ENCODE results near the gene ALDH1A2. TPM values are rescaled to one million over a fixed set of nuclear protein-coding genes. Genes with fewer than 3 reads are reported as not detected.

The ALDH1A2 gene
- polyA plus RNA-seq, 4 donors: 0.45 to 2.5 (median 0.97) TPM; not detected in 1

- peaks cover 0 to 3% (median 0%) of the 10 kb centered on the region in 3 donors for H3K27me3 ChIP-seq (ENCODE audit: control insufficient read depth in 3 of 3, insufficient read depth in 3 of 3, low read length in 3 of 3)
- H3K36me3 ChIP-seq (ENCODE audit: control insufficient read depth in 3 of 3, insufficient read depth in 2 of 3, low read depth in 1 of 3, low read length in 3 of 3): no peaks in the 10 kb centered on the region
- FAIRE-seq (no peak), DNase-seq (no peak)
- WGBS, 3 donors: 68 to 74% (median 73%) methylated on average over 8 of the region's 8 CpGs
- H3K4me3 ChIP-seq (ENCODE audit: low read depth in 1 of 3, low read length in 3 of 3): no peak overlapping the region
- H3K27ac ChIP-seq (ENCODE audit: low read depth in 1 of 3, low read length in 2 of 3): no peak overlapping the region
- H3K4me1 ChIP-seq (ENCODE audit: control insufficient read depth in 3 of 3, insufficient read depth in 2 of 3, low read depth in 1 of 3, low read length in 2 of 3): peaks cover 0 to 2% (median 0%) of the 10 kb centered on the region in 3 donors
- H3K9me3 ChIP-seq (ENCODE audit: control insufficient read depth in 2 of 2, insufficient read depth in 1 of 2, low read depth in 1 of 2, low read length in 1 of 2): no peaks in the 10 kb centered on the region
Observed at GRCh38 chr15:57917998-57918397, 147.5 kb downstream of the ALDH1A2 start.

DNA sequence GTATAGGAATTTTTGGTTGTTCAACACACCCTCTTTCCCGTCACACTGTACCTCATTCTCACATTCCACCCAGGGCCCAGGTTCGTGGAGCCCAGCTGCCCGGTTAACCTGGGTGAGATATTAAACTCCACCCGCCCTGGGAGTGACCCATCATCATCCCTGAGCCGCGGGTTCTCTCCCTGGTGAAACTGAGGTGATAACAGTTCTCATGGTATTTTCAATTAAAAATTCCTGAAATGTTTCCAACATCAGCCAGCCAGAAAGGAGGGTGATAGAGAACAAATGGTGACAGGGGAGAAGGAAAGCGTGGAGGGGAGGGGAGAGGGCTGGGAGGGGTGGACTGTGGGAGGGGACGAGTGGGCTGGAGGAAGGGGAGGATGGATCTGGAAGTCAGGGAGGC, 148.8 kb downstream of the ALDH1A2 start:
- Histone ChIP-seq H3K4me1 (ENCODE audit: control insufficient read depth in 3 of 3, insufficient read depth in 2 of 3, low read depth in 1 of 3, low read length in 2 of 3) (peaks cover 0 to 2% (median 0%) of the 10 kb centered on the region in 3 donors), H3K36me3 (ENCODE audit: control insufficient read depth in 3 of 3, insufficient read depth in 2 of 3, low read depth in 1 of 3, low read length in 3 of 3) (no peaks in the 10 kb centered on the region), H3K27ac (ENCODE audit: low read depth in 1 of 3, low read length in 2 of 3) (no peak overlapping the region), H3K27me3 (ENCODE audit: control insufficient read depth in 3 of 3, insufficient read depth in 3 of 3, low read length in 3 of 3) (peaks cover 0 to 3% (median 0%) of the 10 kb centered on the region in 3 donors), H3K9me3 (ENCODE audit: control insufficient read depth in 2 of 2, insufficient read depth in 1 of 2, low read depth in 1 of 2, low read length in 1 of 2) (no peaks in the 10 kb centered on the region), H3K4me3 (ENCODE audit: low read depth in 1 of 3, low read length in 3 of 3) (no peak overlapping the region)
- FAIRE-seq (no peak), DNase-seq (no peak)
- WGBS, 3 donors: 56 to 71% (median 60%) methylated on average over 8 of the region's 8 CpGs

GRCh38 chr15:57915827-57916531, 149.5 kb downstream of the ALDH1A2 start:
- DNase-seq (no peak), FAIRE-seq (no peak)
- 86 to 92% (median 86%) methylated on average over 15 of the region's 15 CpGs for WGBS, 3 donors
- Histone ChIP-seq H3K27ac (ENCODE audit: low read depth in 1 of 3, low read length in 2 of 3) (no peak overlapping the region), H3K9me3 (ENCODE audit: control insufficient read depth in 2 of 2, insufficient read depth in 1 of 2, low read depth in 1 of 2, low read length in 1 of 2) (no peaks in the 10 kb centered on the region), H3K4me1 (ENCODE audit: control insufficient read depth in 3 of 3, insufficient read depth in 2 of 3, low read depth in 1 of 3, low read length in 2 of 3) (no peaks in the 10 kb centered on the region), H3K27me3 (ENCODE audit: control insufficient read depth in 3 of 3, insufficient read depth in 3 of 3, low read length in 3 of 3) (peaks cover 0 to 3% (median 0%) of the 10 kb centered on the region in 3 donors), H3K36me3 (ENCODE audit: control insufficient read depth in 3 of 3, insufficient read depth in 2 of 3, low read depth in 1 of 3, low read length in 3 of 3) (no peaks in the 10 kb centered on the region), H3K4me3 (ENCODE audit: low read depth in 1 of 3, low read length in 3 of 3) (no peak overlapping the region)

DNA sequence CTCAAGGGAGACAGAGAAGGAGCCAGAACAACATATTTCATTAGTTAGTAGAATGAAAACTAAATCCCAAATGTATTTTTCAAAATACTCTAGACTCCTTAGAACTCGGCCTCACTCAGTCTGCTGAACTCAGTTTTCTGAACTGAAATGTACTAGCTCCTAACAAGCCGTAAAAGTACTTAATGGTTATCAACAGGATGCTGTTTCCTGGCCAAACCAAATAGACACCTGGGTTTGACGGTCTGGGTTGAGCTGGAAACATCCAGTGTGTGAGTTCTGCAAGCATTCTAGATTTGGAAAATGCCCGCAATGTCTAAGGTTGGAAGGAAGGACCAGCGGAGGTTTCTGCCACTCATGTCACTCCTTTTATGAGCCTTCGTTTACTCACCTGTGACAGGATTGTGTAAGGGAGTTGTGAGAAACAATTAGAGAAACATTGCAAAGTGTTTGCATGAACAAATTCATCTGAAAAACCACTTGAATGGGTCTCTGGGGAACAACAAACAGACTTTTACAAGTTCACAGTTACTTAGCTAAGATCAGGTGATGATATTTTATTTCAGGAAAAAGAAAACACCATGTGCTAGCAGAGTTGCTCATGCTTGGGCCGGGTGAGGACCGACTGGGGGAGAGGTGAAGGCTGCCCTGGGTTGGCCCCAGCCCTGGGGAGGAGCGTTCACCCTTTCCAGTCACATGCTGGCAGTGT, 151.0 kb downstream of the ALDH1A2 start:
- H3K4me3 ChIP-seq (ENCODE audit: low read depth in 1 of 3, low read length in 3 of 3): no peak overlapping the region
- H3K27ac ChIP-seq (ENCODE audit: low read depth in 1 of 3, low read length in 2 of 3): no peak overlapping the region
- 60 to 76% (median 65%) methylated on average over 9 of the region's 9 CpGs for WGBS, 3 donors
- no peak for DNase-seq
- no peaks in the 10 kb centered on the region for H3K4me1 ChIP-seq (ENCODE audit: control insufficient read depth in 3 of 3, insufficient read depth in 2 of 3, low read depth in 1 of 3, low read length in 2 of 3)
- H3K27me3 ChIP-seq (ENCODE audit: control insufficient read depth in 3 of 3, insufficient read depth in 3 of 3, low read length in 3 of 3): peaks cover 0 to 3% (median 0%) of the 10 kb centered on the region in 3 donors
- H3K9me3 ChIP-seq (ENCODE audit: control insufficient read depth in 2 of 2, insufficient read depth in 1 of 2, low read depth in 1 of 2, low read length in 1 of 2): no peaks in the 10 kb centered on the region
- no peak for FAIRE-seq
- H3K36me3 ChIP-seq (ENCODE audit: control insufficient read depth in 3 of 3, insufficient read depth in 2 of 3, low read depth in 1 of 3, low read length in 3 of 3): no peaks in the 10 kb centered on the region

GRCh38 chr15:57911247-57911646, 154.3 kb downstream of the ALDH1A2 start:
- Histone ChIP-seq H3K4me1 (ENCODE audit: control insufficient read depth in 3 of 3, insufficient read depth in 2 of 3, low read depth in 1 of 3, low read length in 2 of 3) (no peaks in the 10 kb centered on the region), H3K27me3 (ENCODE audit: control insufficient read depth in 3 of 3, insufficient read depth in 3 of 3, low read length in 3 of 3) (peaks cover 0 to 8% (median 0%) of the 10 kb centered on the region in 3 donors), H3K36me3 (ENCODE audit: control insufficient read depth in 3 of 3, insufficient read depth in 2 of 3, low read depth in 1 of 3, low read length in 3 of 3) (no peaks in the 10 kb centered on the region), H3K9me3 (ENCODE audit: control insufficient read depth in 2 of 2, insufficient read depth in 1 of 2, low read depth in 1 of 2, low read length in 1 of 2) (no peaks in the 10 kb centered on the region), H3K4me3 (ENCODE audit: low read depth in 1 of 3, low read length in 3 of 3) (no peak overlapping the region), H3K27ac (ENCODE audit: low read depth in 1 of 3, low read length in 2 of 3) (no peak overlapping the region)
- FAIRE-seq: no peak
- no peak for DNase-seq
- 34 to 48% (median 38%) methylated on average over 1 of the region's 1 CpG for WGBS, 3 donors

GRCh38 chr15:57910672-57911071, 154.8 kb downstream of the ALDH1A2 start:
- FAIRE-seq (no peak), DNase-seq (no peak)
- H3K4me3 ChIP-seq (ENCODE audit: low read depth in 1 of 3, low read length in 3 of 3): no peak overlapping the region
- no peaks in the 10 kb centered on the region for H3K4me1 ChIP-seq (ENCODE audit: control insufficient read depth in 3 of 3, insufficient read depth in 2 of 3, low read depth in 1 of 3, low read length in 2 of 3)
- 86 to 92% (median 90%) methylated on average over 3 of the region's 3 CpGs for WGBS, 3 donors
- no peak overlapping the region for H3K27ac ChIP-seq (ENCODE audit: low read depth in 1 of 3, low read length in 2 of 3)
- H3K36me3 ChIP-seq (ENCODE audit: control insufficient read depth in 3 of 3, insufficient read depth in 2 of 3, low read depth in 1 of 3, low read length in 3 of 3): no peaks in the 10 kb centered on the region
- no peaks in the 10 kb centered on the region for H3K9me3 ChIP-seq (ENCODE audit: control insufficient read depth in 2 of 2, insufficient read depth in 1 of 2, low read depth in 1 of 2, low read length in 1 of 2)
- peaks cover 0 to 8% (median 0%) of the 10 kb centered on the region in 3 donors for H3K27me3 ChIP-seq (ENCODE audit: control insufficient read depth in 3 of 3, insufficient read depth in 3 of 3, low read length in 3 of 3)

- no peak for FAIRE-seq
- Histone ChIP-seq H3K27me3 (ENCODE audit: control insufficient read depth in 3 of 3, insufficient read depth in 3 of 3, low read length in 3 of 3) (peaks cover 0 to 8% (median 0%) of the 10 kb centered on the region in 3 donors), H3K4me3 (ENCODE audit: low read depth in 1 of 3, low read length in 3 of 3) (no peak overlapping the region), H3K36me3 (ENCODE audit: control insufficient read depth in 3 of 3, insufficient read depth in 2 of 3, low read depth in 1 of 3, low read length in 3 of 3) (no peaks in the 10 kb centered on the region), H3K9me3 (ENCODE audit: control insufficient read depth in 2 of 2, insufficient read depth in 1 of 2, low read depth in 1 of 2, low read length in 1 of 2) (no peaks in the 10 kb centered on the region), H3K4me1 (ENCODE audit: control insufficient read depth in 3 of 3, insufficient read depth in 2 of 3, low read depth in 1 of 3, low read length in 2 of 3) (no peaks in the 10 kb centered on the region), H3K27ac (ENCODE audit: low read depth in 1 of 3, low read length in 2 of 3) (no peak overlapping the region)
- WGBS, 3 donors: 56 to 69% (median 63%) methylated on average over 2 of the region's 2 CpGs
- DNase-seq: no peak
Observed at GRCh38 chr15:57909388-57909787, 156.1 kb downstream of the ALDH1A2 start.

- no peak for FAIRE-seq
- 39 to 44% (median 43%) methylated on average over 1 of the region's 1 CpG for WGBS, 3 donors
- DNase-seq: no peak
- H3K27me3 ChIP-seq (ENCODE audit: control insufficient read depth in 3 of 3, insufficient read depth in 3 of 3, low read length in 3 of 3): peaks cover 0 to 6% (median 0%) of the 10 kb centered on the region in 3 donors
- H3K4me3 ChIP-seq (ENCODE audit: low read depth in 1 of 3, low read length in 3 of 3): no peak overlapping the region
- no peaks in the 10 kb centered on the region for H3K4me1 ChIP-seq (ENCODE audit: control insufficient read depth in 3 of 3, insufficient read depth in 2 of 3, low read depth in 1 of 3, low read length in 2 of 3)
- H3K36me3 ChIP-seq (ENCODE audit: control insufficient read depth in 3 of 3, insufficient read depth in 2 of 3, low read depth in 1 of 3, low read length in 3 of 3): no peaks in the 10 kb centered on the region
- H3K9me3 ChIP-seq (ENCODE audit: control insufficient read depth in 2 of 2, insufficient read depth in 1 of 2, low read depth in 1 of 2, low read length in 1 of 2): no peaks in the 10 kb centered on the region
- no peak overlapping the region for H3K27ac ChIP-seq (ENCODE audit: low read depth in 1 of 3, low read length in 2 of 3)
Observed at GRCh38 chr15:57903626-57904025, 161.9 kb downstream of the ALDH1A2 start.
